ENCODE data around the gene NLRC3.

- TF ChIP-seq KAT7 (CRISPR knock-in tag; IDR thresholded peaks at IDR 0.05; ENCODE audit: borderline replicate concordance): no peak
- TF ChIP-seq, protein P1, sequence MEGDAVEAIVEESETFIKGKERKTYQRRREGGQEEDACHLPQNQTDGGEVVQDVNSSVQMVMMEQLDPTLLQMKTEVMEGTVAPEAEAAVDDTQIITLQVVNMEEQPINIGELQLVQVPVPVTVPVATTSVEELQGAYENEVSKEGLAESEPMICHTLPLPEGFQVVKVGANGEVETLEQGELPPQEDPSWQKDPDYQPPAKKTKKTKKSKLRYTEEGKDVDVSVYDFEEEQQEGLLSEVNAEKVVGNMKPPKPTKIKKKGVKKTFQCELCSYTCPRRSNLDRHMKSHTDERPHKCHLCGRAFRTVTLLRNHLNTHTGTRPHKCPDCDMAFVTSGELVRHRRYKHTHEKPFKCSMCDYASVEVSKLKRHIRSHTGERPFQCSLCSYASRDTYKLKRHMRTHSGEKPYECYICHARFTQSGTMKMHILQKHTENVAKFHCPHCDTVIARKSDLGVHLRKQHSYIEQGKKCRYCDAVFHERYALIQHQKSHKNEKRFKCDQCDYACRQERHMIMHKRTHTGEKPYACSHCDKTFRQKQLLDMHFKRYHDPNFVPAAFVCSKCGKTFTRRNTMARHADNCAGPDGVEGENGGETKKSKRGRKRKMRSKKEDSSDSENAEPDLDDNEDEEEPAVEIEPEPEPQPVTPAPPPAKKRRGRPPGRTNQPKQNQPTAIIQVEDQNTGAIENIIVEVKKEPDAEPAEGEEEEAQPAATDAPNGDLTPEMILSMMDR (IDR thresholded peaks at IDR 0.05): no peak
- no peak for TF ChIP-seq ZNF121 (CRISPR knock-in tag; IDR thresholded peaks at IDR 0.05)
- no peak for TF ChIP-seq CREB1 (CRISPR knock-in tag; IDR thresholded peaks at IDR 0.05)
- no peak for TF ChIP-seq JAZF1 (CRISPR knock-in tag; IDR thresholded peaks at IDR 0.05)
- TF ChIP-seq, protein P2, sequence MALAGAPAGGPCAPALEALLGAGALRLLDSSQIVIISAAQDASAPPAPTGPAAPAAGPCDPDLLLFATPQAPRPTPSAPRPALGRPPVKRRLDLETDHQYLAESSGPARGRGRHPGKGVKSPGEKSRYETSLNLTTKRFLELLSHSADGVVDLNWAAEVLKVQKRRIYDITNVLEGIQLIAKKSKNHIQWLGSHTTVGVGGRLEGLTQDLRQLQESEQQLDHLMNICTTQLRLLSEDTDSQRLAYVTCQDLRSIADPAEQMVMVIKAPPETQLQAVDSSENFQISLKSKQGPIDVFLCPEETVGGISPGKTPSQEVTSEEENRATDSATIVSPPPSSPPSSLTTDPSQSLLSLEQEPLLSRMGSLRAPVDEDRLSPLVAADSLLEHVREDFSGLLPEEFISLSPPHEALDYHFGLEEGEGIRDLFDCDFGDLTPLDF (CRISPR knock-in tag; IDR thresholded peaks at IDR 0.05): no peak
These were observed 12.4 kb downstream of the NLRC3 start for GRCh38 chr16:3564889-3565141.
